Mucosa of descending colon (tissue), 3 donors: ENCODE measurements around the gene WDR70. TPM values are rescaled to one million over a fixed set of nuclear protein-coding genes. Genes with fewer than 3 reads are reported as not detected.
"Not testable (repeated sequence)": the region's sequence is repeated elsewhere in the genome, so short reads cannot be mapped to it uniquely, and the experiment has no call there.

Experiments
- ATAC-seq: fragments of 200-7000 bp; cut with Tn5 transposase; one replicate; pipeline ENCODE4 v1.9.1; 2020; ENCODE audit warnings: mild to moderate bottlenecking, moderate library complexity
- DNase-seq, 3 donors: peaks; one replicate each; pipeline ENCODE4 v3.0.0-alpha.2; 2020
- H3K36me3 ChIP-seq: fragments of 200-600 bp; one replicate; pipeline ENCODE4 v1.8.0; 2021; ENCODE audit warnings: low read depth, mild to moderate bottlenecking
- H3K4me1 ChIP-seq: fragments of 200-600 bp; one replicate; pipeline ENCODE4 v1.8.0; 2021; ENCODE audit warnings: low read depth, mild to moderate bottlenecking
- H3K4me3 ChIP-seq: fragments of 200-600 bp; one replicate; pipeline ENCODE4 v1.8.0; 2021; ENCODE audit warnings: mild to moderate bottlenecking
- H3K9me3 ChIP-seq: fragments of 200-600 bp; one replicate; pipeline ENCODE4 v1.8.0; 2021; ENCODE audit warnings: mild to moderate bottlenecking
- CTCF ChIP-seq: fragments of 200-600 bp; IDR thresholded peaks from one replicate; pipeline ENCODE4 v1.8.0; 2022; ENCODE audit warnings: antibody characterized with exemption, mild to moderate bottlenecking
- intact Hi-C, 2 donors: fragments of 100-400 bp; cut with DNase I in 1 of 2; cut with micrococcal nuclease in 1 of 2; formaldehyde crosslinking; loops; one replicate each; pipeline versions ENCODE4 v1.11.0 to v1.11.1; 2022; cut with DNase I, micrococcal nuclease
- total RNA-seq, 3 donors: library from RNA; stranded (reverse); fragmentation: NEBNext Ultra II Directional in 2 of 3; extraction: Animal tissue kit (Norgen Biotek cat#: 25700) in 2 of 3; gene quantifications; one replicate each; pipeline versions ENCODE4 v1.2.1 to v1.2.4, GENCODE V29; 2021 to 2023
- donor health status: DM: no; HTN: no; CAD: no; lungs with moderate emphysema.
- donor health status: DM: no; HTN: no; CAD: no.
- donor health status: DM: no; HTN: yes; CAD: no.

Gene WDR70
- total RNA-seq, 3 donors from 2014 or later = 19.5 to 42.5 (median 38.0) TPM

GRCh38 chr5:37375091-37375490 lies 4.0 kb upstream of the WDR70 start:
- Histone ChIP-seq H3K4me1 (peaks cover 7% of the 10 kb centered on the region), H3K4me3 (no peak overlapping the region), H3K36me3 (no peaks in the 10 kb centered on the region), H3K9me3 (no peaks in the 10 kb centered on the region)
- no peak for ATAC-seq
- TF ChIP-seq CTCF = no peak
- intact Hi-C loops = no loop called here
- DNase-seq = no peak

- H3K4me3 ChIP-seq, H3K9me3 ChIP-seq, DNase-seq, H3K36me3 ChIP-seq, intact Hi-C loops, ATAC-seq, H3K4me1 ChIP-seq: not testable (repeated sequence)
Observed at GRCh38 chr5:37378066-37378465, 1.1 kb upstream of the WDR70 start.

- Histone ChIP-seq H3K36me3 (no peaks in the 10 kb centered on the region), H3K9me3 (no peaks in the 10 kb centered on the region), H3K4me3 (no peak overlapping the region), H3K4me1 (no peaks in the 10 kb centered on the region)
- DNase-seq = no peak
- no peak for ATAC-seq
- intact Hi-C loops = no loop called here
- no peak for TF ChIP-seq CTCF
Observed at GRCh38 chr5:37391591-37391990, 12.5 kb downstream of the WDR70 start.

- intact Hi-C loops = no loop called here
- Histone ChIP-seq H3K4me1 (no peaks in the 10 kb centered on the region), H3K9me3 (no peaks in the 10 kb centered on the region), H3K36me3 (no peaks in the 10 kb centered on the region), H3K4me3 (no peak overlapping the region)
- ATAC-seq (no peak), DNase-seq (no peak)
- no peak for TF ChIP-seq CTCF
Observed at GRCh38 chr5:37396352-37396751, 17.2 kb downstream of the WDR70 start.

- H3K36me3 ChIP-seq = no peaks in the 10 kb centered on the region
- no peaks in the 10 kb centered on the region for H3K9me3 ChIP-seq
- no peak overlapping the region for H3K4me3 ChIP-seq
- DNase-seq (no peak), ATAC-seq (no peak)
- no peak for TF ChIP-seq CTCF
- intact Hi-C loops = loop anchor here in 1 of 2 donors (10.0 kb wide), 1 partner anchor 794 kb away; no protein-coding TSS in a partner anchor
- H3K4me1 ChIP-seq = peaks cover 8% of the 10 kb centered on the region
Observed at GRCh38 chr5:37400501-37400900, 21.4 kb downstream of the WDR70 start.

GRCh38 chr5:37412515-37412914 lies 33.4 kb downstream of the WDR70 start:
- Histone ChIP-seq H3K9me3 (no peaks in the 10 kb centered on the region), H3K4me1 (no peaks in the 10 kb centered on the region), H3K4me3 (no peak overlapping the region), H3K36me3 (no peaks in the 10 kb centered on the region)
- DNase-seq = no peak
- no peak for TF ChIP-seq CTCF
- intact Hi-C loops = no loop called here
- ATAC-seq = no peak

GRCh38 chr5:37415456-37415855 lies 36.3 kb downstream of the WDR70 start:
- H3K36me3 ChIP-seq, ATAC-seq, intact Hi-C loops, H3K9me3 ChIP-seq, DNase-seq, H3K4me1 ChIP-seq, H3K4me3 ChIP-seq: not testable (repeated sequence)
